ENCODE data around the gene MSANTD3. TPM values are rescaled to one million over a fixed set of nuclear protein-coding genes. Genes with fewer than 3 reads are reported as not detected.

MSANTD3 gene
- total and polyA plus RNA-seq, 2 donors from 2014 or later = 14.3 to 16.7 TPM

DNA sequence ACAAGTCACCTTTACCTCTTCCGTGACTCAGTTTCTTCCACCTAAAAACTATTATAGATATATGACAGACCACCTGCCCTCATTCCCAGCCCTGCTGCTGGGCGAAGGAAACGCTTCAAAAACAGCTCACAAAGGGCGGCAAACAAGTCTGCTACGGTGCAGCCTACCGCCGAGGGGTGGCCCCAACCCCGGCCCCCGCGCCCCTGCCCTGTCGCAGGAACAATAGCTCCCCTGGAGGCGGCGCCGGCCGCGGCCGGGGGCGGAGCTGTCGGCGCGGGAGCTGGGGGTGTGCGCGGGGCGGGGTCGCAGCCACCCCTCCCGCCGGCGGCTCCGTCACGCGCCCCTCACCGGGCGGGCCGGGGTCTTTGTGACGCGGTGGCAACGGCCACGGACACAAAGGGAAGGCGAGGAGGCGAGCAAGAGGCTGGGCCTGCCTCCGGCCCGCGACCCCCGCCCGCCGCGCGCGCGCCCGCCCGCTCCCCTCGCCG, 45.9 kb downstream of the MSANTD3 start, which contains the start of gene TMEFF1:
TSS of gene TMEFF1 (plus strand) at position 362 of the 488 bp plus-strand sequence. CDS start 396 bp downstream, outside the sequence.
- Histone ChIP-seq H3K27me3 (ENCODE audit: control insufficient read depth, insufficient read depth, low read length) (no peaks in the 10 kb centered on the region), H3K4me1 (ENCODE audit: control insufficient read depth in 2 of 3, insufficient read depth in 2 of 3, low read depth in 1 of 3, low read length in 3 of 3) (no peaks in the 10 kb centered on the region), H3K9ac (ENCODE audit: low read length in 3 of 3) (peak within 1 kb of the TSS in 2 of 3 donors; percentile 19 to 45), H3K4me3 (ENCODE audit: low read length in 3 of 3) (peak within 1 kb of the TSS; percentile 34 to 73 (median 49)), H3K36me3 (ENCODE audit: control insufficient read depth in 2 of 3, insufficient read depth in 3 of 3, low read length in 3 of 3) (no peaks in the 10 kb centered on the region), H3K27ac (ENCODE audit: low read depth in 2 of 2, low read length in 2 of 2) (no peak within 1 kb of the TSS), H3K9me3 (ENCODE audit: control insufficient read depth in 2 of 3, insufficient read depth in 1 of 3, low read length in 3 of 3) (no peaks in the 10 kb centered on the region)
- DNase-seq = peak; percentile 73 to 92 (median 85)
- no peak for FAIRE-seq
- TF ChIP-seq, protein P1, sequence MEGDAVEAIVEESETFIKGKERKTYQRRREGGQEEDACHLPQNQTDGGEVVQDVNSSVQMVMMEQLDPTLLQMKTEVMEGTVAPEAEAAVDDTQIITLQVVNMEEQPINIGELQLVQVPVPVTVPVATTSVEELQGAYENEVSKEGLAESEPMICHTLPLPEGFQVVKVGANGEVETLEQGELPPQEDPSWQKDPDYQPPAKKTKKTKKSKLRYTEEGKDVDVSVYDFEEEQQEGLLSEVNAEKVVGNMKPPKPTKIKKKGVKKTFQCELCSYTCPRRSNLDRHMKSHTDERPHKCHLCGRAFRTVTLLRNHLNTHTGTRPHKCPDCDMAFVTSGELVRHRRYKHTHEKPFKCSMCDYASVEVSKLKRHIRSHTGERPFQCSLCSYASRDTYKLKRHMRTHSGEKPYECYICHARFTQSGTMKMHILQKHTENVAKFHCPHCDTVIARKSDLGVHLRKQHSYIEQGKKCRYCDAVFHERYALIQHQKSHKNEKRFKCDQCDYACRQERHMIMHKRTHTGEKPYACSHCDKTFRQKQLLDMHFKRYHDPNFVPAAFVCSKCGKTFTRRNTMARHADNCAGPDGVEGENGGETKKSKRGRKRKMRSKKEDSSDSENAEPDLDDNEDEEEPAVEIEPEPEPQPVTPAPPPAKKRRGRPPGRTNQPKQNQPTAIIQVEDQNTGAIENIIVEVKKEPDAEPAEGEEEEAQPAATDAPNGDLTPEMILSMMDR (IDR thresholded peaks at IDR 0.05; ENCODE audit: borderline replicate concordance, extremely low read depth, insufficient read depth) = no peak
- intact Hi-C loops (cut with DNase I) = no loop called here

DNA sequence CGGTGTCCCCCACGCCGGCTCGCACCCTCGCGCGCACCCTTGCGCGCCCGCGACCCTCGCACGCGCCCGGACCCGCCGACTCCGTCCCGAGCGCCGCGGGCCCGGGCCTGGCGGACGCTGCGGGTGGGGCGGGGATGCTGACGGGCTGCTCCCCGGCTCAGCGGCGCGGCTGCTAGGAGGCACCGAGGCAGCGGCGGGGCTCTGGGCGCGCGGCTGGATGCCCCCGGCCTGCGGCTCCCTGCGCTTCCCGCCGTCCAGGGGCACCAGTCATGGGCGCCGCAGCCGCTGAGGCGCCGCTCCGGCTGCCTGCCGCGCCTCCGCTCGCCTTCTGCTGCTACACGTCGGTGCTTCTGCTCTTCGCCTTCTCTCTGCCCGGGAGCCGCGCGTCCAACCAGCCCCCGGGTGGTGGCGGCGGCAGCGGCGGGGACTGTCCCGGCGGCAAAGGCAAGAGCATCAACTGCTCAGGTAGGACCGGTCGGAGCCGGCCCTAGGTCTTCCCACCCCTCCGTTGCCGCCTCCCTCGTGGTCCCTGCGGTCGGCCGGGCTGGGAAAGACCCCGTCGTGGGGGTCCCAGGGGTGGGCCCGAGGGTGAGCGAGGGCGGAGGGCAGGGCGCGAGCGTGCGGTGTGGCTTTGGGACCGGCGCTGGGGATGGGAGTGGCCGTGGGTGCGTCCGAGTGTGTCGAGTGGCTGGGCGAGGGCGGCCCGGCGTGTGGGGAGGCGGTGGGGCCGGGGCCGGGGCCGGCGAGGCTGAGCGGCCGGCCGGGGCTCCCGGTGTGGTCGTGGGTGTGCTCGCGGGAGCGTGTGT, 46.5 kb downstream of the MSANTD3 start:
- Histone ChIP-seq H3K27ac (ENCODE audit: low read depth in 2 of 2, low read length in 2 of 2) (no peak overlapping the region), H3K4me1 (ENCODE audit: control insufficient read depth in 2 of 3, insufficient read depth in 2 of 3, low read depth in 1 of 3, low read length in 3 of 3) (no peaks in the 10 kb centered on the region), H3K27me3 (ENCODE audit: control insufficient read depth, insufficient read depth, low read length) (no peaks in the 10 kb centered on the region), H3K9me3 (ENCODE audit: control insufficient read depth in 2 of 3, insufficient read depth in 1 of 3, low read length in 3 of 3) (no peaks in the 10 kb centered on the region), H3K9ac (ENCODE audit: low read length in 3 of 3) (no peak overlapping the region), H3K36me3 (ENCODE audit: control insufficient read depth in 2 of 3, insufficient read depth in 3 of 3, low read length in 3 of 3) (no peaks in the 10 kb centered on the region), H3K4me3 (ENCODE audit: low read length in 3 of 3) (peak overlapping the region; percentile 34 to 58 (median 49))
- peak; percentile 66 to 85 (median 76) for DNase-seq
- FAIRE-seq = no peak
- intact Hi-C loops (cut with DNase I) = no loop called here
- TF ChIP-seq, protein P1 (IDR thresholded peaks at IDR 0.05; ENCODE audit: borderline replicate concordance, extremely low read depth, insufficient read depth) = no peak

DNA sequence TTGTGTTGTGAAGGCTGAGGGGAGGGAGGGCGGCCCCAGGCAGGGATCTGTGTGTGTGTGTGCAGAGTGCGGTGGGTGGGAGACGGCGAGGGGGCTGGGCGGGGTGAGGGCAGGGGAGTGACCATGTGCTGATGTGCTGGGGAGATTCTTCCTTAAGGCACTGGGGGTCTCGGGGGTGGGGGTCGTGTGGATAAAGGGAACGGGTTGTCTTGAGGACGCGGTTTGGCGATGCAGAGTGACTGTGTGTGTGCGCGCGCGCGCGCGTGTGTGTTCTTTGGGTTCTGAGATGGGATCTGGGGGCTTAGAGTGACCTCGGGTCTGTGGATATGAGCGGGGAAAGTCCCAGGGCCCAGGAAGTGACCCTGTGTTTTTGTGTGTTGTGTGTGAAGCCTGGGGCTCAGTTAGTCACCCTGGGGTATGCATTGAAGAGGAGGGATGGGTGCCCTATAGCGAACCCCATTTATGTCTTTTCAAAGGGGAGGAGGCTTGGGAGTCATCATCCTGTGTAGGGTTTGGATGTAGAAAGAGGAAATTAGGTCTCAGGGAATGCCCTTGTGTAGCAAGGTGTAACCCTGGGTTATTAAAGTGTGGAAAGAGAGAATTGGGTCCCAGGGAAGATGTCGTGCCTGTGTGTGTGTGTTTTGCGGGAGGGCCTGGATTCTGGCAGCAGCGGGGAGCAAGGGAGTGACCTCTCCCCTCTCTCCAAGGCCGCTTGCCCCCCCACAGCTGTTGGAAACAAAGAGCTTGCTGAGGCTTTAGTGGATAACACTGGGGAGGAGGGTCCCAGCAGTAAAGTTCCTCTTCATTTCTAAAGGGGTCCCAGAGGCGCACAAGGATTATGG, 47.4 kb downstream of the MSANTD3 start:
- Histone ChIP-seq H3K36me3 (ENCODE audit: control insufficient read depth in 2 of 3, insufficient read depth in 3 of 3, low read length in 3 of 3) (no peaks in the 10 kb centered on the region), H3K27ac (ENCODE audit: low read depth in 2 of 2, low read length in 2 of 2) (no peak overlapping the region), H3K9ac (ENCODE audit: low read length in 3 of 3) (peak overlapping the region in 1 of 3 donors; percentile 34), H3K27me3 (ENCODE audit: control insufficient read depth, insufficient read depth, low read length) (no peaks in the 10 kb centered on the region), H3K9me3 (ENCODE audit: control insufficient read depth in 2 of 3, insufficient read depth in 1 of 3, low read length in 3 of 3) (no peaks in the 10 kb centered on the region), H3K4me1 (ENCODE audit: control insufficient read depth in 2 of 3, insufficient read depth in 2 of 3, low read depth in 1 of 3, low read length in 3 of 3) (no peaks in the 10 kb centered on the region), H3K4me3 (ENCODE audit: low read length in 3 of 3) (peak overlapping the region in 2 of 3 donors; percentile 49 to 58)
- FAIRE-seq (no peak), DNase-seq (peak in 4 of 5 donors; percentile 17 to 58 (median 44))
- TF ChIP-seq, protein P1 (IDR thresholded peaks at IDR 0.05; ENCODE audit: borderline replicate concordance, extremely low read depth, insufficient read depth) = no peak
- intact Hi-C loops (cut with DNase I) = no loop called here

Measured in kidney (tissue), 14 donors.